Immature natural killer cell (primary cell): Measurements from ENCODE around the gene LDHA. TPM values are rescaled to one million over a fixed set of nuclear protein-coding genes. Genes with fewer than 3 reads are reported as not detected.

Experiments
- polyA plus RNA-seq, 3 donors: library from polyadenylated mRNA; unstranded; fragments of 300-500 nt; fragmentation: Illumina TruSeq; gene quantifications; one replicate each; pipeline ENCODE4 v1.2.3, GENCODE V29; 2021

LDHA gene
- polyA plus RNA-seq, 3 donors from 2014 or later, result 395 to 593 (median 422) TPM

Other genes with a start within 250 kb of the LDHA start
- gene MRGPRX4, start 221.7 kb upstream of the LDHA start, polyA plus RNA-seq, result not detected
- gene SAA4, start 157.8 kb upstream of the LDHA start, polyA plus RNA-seq, result not detected
- gene SAA2, start 145.9 kb upstream of the LDHA start, polyA plus RNA-seq, result not detected
- not detected for gene SAA1, start 128.3 kb upstream of the LDHA start, polyA plus RNA-seq
- 10 to 100 TPM; 10.4 to 15.1 (median 13.0) TPM for gene HPS5, start 72.4 kb upstream of the LDHA start, polyA plus RNA-seq
- 10 to 100 TPM; 24.3 to 33.8 (median 27.2) TPM for gene GTF2H1, start 72.0 kb upstream of the LDHA start, polyA plus RNA-seq
- gene LDHC, start 17.8 kb downstream of the LDHA start, polyA plus RNA-seq, result not detected
- gene LDHAL6A, start 61.3 kb downstream of the LDHA start, polyA plus RNA-seq, result under 1 TPM in 1 of 3 donors, not detected in 2; 0.79 TPM
- 10 to 100 TPM; 41.3 to 88.3 (median 74.5) TPM for gene TSG101, start 132.4 kb downstream of the LDHA start, polyA plus RNA-seq
- 10 to 100 TPM; 18.1 to 22.4 (median 20.7) TPM for gene UEVLD, start 194.2 kb downstream of the LDHA start, polyA plus RNA-seq
- 1 to 10 TPM in 1 of 3 donors, under 1 TPM in 2; 0.24 to 1.0 (median 0.38) TPM for gene MISFA, start 205.2 kb downstream of the LDHA start, polyA plus RNA-seq
- gene SPTY2D1, start 239.8 kb downstream of the LDHA start, polyA plus RNA-seq, result 10 to 100 TPM in 2 of 3 donors, 1 to 10 TPM in 1; 7.8 to 20.7 (median 15.3) TPM